Measurements from ENCODE around the gene TULP3.

The TULP3 gene

GRCh38 chr12:2877953-2878732 is 12.5 kb upstream of the TULP3 start:
- no peak for TF ChIP-seq CTCF (IDR thresholded peaks at IDR 0.05; ENCODE audit: insufficient read depth, missing control alignments)
- FAIRE-seq (no peak), DNase-seq (ENCODE audit: insufficient read length, low spot score) (no peak)

GRCh38 chr12:2879853-2880252 is 10.8 kb upstream of the TULP3 start:
- no peak for DNase-seq (ENCODE audit: insufficient read length, low spot score)
- FAIRE-seq = no peak
- TF ChIP-seq CTCF (IDR thresholded peaks at IDR 0.05; ENCODE audit: insufficient read depth, missing control alignments) = no peak

- FAIRE-seq (no peak), DNase-seq (ENCODE audit: insufficient read length, low spot score) (no peak)
- TF ChIP-seq CTCF (IDR thresholded peaks at IDR 0.05; ENCODE audit: insufficient read depth, missing control alignments) = no peak
Observed at GRCh38 chr12:2884810-2885209, 5.9 kb upstream of the TULP3 start.

- no peak for TF ChIP-seq CTCF (IDR thresholded peaks at IDR 0.05; ENCODE audit: insufficient read depth, missing control alignments)
- no peak for FAIRE-seq
- DNase-seq (ENCODE audit: insufficient read length, low spot score) = no peak
Observed at GRCh38 chr12:2886768-2887450, 3.8 kb upstream of the TULP3 start.

GRCh38 chr12:2890001-2890387 is 697 bp upstream of the TULP3 start:
- FAIRE-seq (no peak), DNase-seq (ENCODE audit: insufficient read length, low spot score) (no peak)
- no peak for TF ChIP-seq CTCF (IDR thresholded peaks at IDR 0.05; ENCODE audit: insufficient read depth, missing control alignments)

GRCh38 chr12:2891240-2892053 is 756 bp downstream of the TULP3 start:
- TF ChIP-seq CTCF (IDR thresholded peaks at IDR 0.05; ENCODE audit: insufficient read depth, missing control alignments) = no peak
- DNase-seq (ENCODE audit: insufficient read length, low spot score) = no peak
- no peak for FAIRE-seq

All from D721Med (cell line).